ENCODE results near the gene RHBDF1. TPM values are rescaled to one million over a fixed set of nuclear protein-coding genes. Genes with fewer than 3 reads are reported as not detected.
A peak's percentile ranks its signal among the peaks of the same experiment; 100 is the strongest.

Gene RHBDF1
- total RNA-seq, 1 donor from 2014 or later = 75.5 TPM

DNA sequence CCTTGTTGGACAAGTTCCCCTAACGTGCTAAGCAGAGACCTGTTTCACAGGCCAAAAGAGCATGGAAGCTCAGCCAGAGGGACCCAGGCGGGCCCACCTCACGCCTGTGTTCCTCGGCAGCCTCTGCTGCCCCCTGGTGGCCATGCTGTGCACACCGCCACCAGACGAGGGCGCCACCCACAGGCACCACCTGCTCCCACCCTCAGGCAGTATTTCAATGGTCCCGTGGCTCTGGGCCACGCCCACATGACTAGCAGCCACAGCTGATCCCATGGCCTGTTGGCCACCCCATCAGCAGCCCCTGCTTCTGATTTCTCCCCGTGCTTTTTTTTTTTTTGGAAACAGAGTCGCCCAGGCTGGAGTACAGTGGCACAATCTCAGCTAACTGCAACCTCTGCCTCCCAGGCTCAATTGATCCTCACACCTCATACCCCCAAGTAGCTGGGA is 24.5 kb upstream of the RHBDF1 start:
- DNase-seq (ENCODE audit: extremely low read depth, low read depth, low spot score) = no peak

DNA sequence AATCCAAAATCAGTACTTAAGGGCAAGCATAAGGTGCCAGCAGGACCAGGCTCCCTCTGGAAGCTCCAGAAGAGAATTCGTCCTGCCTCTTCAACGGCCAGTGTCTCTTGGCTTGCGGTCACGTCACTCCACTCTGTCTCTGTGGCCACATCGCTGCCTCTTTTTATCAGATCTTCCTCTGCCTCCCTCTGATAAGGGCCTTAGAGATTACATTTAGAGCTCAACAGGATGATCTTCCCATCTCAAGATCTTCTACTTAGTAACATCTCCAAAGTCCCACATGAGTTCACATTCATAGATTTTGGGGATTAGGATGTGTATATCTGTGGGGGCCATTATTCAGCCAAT is 22.5 kb upstream of the RHBDF1 start:
- DNase-seq (ENCODE audit: extremely low read depth, low read depth, low spot score) = no peak

DNA sequence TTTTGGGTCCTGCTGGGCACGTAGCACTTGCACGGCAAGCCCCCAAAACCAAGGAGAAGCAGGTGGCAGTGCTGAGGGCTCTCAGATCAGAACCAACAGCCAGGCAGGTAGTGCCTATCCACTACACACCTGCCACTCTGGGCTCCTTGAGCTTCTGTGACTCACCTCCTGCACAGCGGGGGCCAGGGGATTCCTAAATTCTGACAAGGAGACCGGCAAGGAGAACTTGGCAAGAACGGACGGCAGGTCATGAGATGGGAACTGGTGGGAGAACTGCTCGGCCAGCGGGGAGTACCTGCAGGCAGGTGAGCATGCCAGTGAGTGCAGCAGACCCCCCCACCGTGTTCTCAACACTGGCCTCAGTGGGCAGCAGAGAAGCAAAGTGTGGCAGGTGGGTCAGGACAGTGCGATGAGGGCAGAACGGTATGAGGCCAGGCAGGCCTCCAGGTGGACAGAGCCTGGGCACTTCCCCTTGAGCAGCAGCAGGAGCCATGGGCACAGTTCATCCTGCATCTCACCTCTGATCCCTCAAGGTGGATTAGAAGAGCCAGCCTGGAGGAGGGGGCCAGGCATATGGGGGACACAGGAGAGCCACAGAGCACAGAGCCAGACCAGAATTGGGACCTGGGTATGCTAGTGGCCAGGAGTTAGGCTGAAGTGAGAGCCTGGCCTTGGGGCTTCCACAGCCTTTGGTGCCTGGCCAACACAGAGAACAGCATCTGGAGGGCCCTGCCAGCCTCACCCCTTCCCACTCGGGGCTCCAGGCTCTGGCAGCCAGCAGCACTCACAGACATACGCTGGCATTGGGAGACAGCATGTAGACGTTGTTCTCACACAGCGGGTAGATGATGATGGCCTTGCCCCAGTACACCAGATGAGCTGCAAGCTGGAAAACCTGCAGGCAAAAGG is 20.3 kb upstream of the RHBDF1 start:
- no peak for DNase-seq (ENCODE audit: extremely low read depth, low read depth, low spot score)

DNA sequence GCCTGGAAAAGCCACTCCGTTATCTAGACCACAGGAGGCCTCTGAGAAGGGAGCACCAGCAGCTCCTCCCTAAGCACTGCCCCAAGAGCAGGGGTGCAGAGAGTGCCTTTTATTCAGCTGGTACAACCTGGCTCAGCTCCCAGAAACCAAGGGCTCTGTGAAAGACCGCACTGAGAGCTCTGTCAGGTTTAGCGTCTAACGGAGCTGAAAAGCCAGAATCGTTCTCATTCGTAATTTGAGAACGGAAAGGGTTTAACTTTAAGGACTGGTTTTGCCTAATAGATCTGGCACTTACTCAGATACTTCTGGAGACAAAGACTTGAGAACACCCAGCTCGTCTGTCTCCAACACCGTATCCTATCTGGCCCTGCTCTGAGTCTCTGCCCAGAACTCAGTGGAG is 19.1 kb upstream of the RHBDF1 start:
- no peak for DNase-seq (ENCODE audit: extremely low read depth, low read depth, low spot score)

DNA sequence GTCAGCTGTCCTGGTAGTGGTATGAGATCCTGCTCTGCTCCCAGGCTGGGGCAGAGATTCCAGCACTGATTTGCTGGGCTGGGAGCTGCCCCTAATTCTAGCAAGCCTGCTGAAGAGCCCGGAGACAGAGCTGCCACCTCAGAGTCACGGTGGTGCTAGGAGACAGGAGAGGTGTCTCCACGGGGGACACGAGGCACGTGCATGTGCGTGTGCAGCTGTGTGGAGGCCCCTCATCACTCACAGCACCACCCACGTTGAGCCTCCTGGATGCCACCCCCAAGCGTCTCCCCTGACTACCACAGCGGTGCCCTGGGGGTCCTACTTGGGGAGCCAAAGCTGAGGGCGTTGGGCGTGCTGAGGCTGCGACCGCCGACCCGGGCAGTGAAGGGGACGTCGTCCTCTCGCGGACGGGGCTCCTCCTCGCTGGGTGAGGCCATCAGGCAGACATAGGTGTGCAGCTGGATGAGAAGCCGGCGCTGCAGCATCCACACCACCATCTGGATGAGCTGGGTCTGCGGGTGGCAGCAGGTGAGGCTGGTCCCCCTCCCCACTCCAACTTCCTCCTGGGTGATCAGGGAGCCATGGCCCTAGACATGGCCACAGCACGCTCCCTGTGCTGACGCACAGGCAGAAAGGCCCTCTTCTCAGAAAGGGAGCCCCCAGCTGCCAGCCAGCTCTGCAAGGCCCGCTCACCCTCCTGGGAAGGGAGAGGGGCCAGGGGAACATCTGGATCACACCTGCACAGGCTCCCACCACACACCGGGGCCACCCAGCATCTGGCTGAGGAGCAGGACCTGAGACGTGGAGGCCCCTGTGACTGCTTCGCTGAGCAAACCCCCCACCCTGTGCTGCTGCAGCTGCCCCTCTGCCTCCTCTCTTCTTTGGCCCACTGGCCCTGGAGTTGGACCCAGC is 17.2 kb upstream of the RHBDF1 start:
- no peak for DNase-seq (ENCODE audit: extremely low read depth, low read depth, low spot score)

DNA sequence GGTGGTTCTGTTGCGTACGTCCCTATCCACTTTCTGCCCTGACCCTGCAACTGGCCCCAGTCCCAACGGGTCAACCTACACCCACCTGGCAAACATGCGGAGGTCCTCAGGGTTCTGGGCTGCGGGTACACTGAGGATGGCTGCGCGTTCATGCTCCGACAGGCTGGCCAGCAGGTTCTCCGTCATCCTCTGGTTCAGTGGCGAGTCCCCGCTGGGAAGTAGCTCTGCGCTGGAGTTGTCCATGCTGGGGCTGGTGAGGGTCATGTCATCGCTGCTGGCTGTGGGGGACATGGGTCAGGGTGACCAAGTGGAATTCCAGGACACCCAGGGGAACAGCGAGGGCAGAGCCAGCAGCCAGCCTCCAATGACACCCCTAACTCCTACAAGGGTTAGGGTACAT is 16.2 kb upstream of the RHBDF1 start:
- DNase-seq (ENCODE audit: extremely low read depth, low read depth, low spot score) = no peak

DNA sequence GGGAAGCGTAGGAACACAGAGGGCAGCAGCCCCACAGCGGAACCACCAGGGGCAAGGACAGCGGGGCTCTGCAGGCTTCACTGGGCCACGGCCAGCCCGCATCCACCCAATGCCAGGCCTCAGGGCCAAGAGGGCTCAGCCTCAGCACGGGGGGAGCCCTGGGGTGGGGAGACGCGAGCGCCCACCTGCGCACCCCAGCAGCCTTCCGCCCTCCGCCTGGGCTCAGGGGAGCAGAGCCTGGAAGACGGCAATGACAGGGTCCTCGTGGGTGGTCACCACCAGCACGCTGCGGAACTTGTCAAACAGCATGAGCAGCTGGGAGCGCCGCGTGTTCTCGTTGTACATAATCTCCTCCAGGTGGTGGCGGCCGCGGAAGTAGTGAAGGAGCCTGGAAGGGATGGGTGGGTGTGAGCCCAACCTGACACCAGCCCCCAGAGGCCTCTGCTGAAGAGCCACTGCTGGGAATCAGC is 14.1 kb upstream of the RHBDF1 start:
- DNase-seq (ENCODE audit: extremely low read depth, low read depth, low spot score) = no peak

DNA sequence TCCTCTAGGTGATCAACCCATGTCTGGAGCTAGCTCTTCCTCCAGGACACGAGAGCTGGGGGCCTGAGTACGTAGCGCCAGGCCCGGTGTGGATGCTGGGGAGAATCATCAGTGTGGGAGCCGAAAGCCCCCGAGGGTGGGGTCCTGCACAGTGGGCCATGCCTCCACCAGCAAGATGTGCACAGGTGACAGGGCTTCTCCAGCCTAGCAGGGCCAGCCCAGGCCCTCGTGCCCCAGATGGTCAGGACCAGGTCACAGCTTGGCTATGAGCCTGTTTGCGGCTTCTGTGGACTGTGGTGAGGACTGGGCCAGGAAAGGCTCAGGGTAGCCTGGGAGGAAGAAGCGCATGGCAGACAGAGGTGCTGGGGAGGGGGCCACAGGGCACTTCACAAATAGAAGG is 13.4 kb upstream of the RHBDF1 start:
- DNase-seq (ENCODE audit: extremely low read depth, low read depth, low spot score) = no peak

DNA sequence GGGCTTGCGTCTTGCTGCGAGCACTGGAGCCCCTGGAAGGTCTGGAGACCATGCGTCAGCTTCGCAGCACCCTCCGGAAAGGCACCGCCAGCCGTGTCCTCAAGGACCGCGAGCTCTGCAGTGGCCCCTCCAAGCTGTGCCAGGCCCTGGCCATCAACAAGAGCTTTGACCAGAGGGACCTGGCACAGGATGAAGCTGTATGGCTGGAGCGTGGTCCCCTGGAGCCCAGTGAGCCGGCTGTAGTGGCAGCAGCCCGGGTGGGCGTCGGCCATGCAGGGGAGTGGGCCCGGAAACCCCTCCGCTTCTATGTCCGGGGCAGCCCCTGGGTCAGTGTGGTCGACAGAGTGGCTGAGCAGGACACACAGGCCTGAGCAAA is 13.0 kb upstream of the RHBDF1 start:
- DNase-seq (ENCODE audit: extremely low read depth, low read depth, low spot score) = no peak

DNA sequence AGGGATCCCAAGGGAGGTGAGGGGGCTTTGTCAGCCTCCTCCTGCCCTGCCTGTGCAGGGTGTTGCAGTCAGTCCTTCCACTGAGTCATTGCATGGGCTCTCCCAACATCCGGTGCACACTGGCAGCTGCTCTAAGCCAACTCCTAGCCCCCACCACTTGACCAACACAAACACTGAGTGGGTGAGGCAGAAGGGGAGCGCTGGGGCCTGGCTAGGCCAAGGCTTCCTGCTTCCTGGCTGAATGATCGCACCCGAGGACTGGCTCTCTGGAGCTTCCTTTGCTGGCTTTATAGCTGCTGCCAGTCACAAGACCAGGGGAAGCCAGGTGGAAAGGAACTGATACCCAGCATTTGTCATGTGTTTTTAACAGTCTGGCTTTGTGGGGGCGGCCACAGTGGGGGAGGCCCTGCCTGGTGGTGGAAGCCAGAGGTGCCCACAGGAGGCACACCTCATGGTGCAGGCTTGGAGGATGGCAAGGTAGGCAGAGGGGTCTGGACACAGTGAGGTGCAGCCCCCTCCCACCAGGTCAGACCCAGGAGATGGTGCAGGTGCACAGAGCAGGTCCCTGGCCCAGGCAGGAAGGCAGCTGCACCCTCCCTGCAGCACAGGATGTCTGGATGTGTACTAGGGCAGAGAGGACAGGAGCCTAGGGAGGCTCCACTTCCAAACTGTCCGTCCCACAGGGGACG is 12.4 kb upstream of the RHBDF1 start:
- DNase-seq (ENCODE audit: extremely low read depth, low read depth, low spot score) = peak; percentile 72

DNA sequence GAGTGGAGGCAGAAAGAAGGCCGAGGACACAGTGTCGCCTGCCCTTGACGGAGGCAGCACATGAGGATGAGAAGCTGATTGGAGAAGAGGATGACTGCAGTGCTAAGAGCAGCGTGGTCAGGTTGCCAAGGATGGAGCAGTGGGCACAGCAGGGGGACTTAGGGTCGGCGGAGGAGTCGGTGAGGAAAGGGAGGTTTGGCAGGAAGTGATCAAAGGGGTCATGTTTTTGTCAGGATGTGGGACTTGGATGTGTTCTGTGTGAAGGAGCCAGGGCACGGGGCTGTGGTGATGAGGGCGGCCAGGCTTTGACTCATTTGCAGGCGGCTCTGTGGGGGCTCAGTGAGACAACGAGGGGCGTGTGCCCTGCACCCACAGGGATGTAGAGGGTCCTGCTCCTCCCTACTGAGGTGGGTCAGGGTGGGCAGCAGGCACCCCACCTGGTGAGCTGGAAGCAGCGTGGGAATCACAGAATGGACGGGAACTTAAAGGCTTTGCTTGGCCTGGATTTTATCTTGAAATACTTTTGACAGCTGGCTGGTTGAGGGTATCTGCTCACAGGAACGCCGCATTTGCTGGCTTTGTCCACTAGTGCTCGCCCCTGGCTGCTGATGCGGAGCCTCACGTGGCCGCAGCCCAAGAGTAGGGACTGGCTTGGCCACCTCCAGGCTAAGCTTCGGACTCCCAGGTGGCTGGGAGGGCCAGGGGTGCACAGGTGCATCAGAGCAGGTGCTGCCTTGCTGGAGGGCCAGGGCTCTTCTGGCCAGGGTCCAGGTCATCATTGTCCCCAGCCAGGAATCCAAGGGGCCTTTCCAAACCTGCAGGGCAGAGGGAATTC is 11.6 kb upstream of the RHBDF1 start:
- no peak for DNase-seq (ENCODE audit: extremely low read depth, low read depth, low spot score)

DNA sequence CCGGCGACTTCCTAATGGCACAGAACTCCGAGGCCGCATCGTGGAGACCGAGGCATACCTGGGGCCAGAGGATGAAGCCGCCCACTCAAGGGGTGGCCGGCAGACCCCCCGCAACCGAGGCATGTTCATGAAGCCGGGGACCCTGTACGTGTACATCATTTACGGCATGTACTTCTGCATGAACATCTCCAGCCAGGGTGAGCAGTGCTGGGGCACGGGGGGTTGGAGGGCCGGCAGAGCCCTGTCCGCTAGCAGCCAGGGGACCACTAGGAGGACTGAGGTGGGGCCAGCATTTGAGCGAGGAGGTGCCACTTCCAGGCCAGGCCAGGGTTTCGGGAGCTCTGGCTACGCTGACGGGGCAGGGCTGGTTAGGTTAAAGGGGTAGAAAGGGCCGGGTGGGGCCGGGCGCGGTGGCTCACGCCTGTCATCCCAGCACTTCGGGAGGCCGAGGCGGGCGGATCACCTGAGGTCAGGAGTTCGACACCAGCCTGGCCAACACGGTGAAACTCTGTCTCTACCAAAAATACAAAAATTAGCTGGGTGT is 10.7 kb upstream of the RHBDF1 start:
- DNase-seq (ENCODE audit: extremely low read depth, low read depth, low spot score) = no peak

DNA sequence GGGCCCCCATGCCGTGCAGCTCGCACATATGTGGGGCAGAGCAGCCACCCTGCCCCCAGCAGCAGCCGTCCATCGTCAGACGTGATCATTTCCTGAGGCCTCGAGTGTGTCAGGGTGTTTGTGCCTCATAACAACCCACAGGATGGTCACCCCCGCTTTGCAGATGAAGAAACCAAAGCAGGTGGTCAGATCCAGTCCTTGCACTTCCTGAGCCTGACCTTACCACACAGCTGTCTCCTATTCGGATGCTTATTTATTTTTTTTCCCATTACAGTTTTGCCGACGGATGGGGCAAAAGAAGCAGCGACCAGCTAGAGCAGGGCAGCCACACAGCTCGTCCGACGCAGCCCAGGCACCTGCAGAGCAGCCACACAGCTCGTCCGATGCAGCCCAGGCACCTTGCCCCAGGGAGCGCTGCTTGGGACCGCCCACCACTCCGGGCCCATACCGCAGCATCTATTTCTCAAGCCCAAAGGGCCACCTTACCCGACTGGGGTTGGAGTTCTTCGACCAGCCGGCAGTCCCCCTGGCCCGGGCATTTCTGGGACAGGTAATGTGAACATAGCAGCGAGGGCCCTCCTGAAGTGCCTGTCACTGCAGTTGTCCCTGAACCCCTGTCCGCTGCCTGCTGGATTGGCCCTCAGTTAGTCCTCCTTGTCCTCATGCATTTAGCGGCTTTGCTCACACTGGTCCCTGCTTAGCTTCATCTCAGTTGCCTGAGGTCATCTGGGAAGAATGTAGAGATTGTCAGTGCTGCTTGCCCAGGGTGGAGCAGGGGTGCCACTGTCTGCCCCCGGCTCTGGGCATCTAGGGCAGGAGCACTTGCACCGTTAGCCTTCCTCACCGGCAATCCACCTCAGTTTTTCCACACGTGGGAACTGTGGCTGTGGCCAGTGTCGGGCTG is 7.0 kb upstream of the RHBDF1 start:
- no peak for DNase-seq (ENCODE audit: extremely low read depth, low read depth, low spot score)

DNA sequence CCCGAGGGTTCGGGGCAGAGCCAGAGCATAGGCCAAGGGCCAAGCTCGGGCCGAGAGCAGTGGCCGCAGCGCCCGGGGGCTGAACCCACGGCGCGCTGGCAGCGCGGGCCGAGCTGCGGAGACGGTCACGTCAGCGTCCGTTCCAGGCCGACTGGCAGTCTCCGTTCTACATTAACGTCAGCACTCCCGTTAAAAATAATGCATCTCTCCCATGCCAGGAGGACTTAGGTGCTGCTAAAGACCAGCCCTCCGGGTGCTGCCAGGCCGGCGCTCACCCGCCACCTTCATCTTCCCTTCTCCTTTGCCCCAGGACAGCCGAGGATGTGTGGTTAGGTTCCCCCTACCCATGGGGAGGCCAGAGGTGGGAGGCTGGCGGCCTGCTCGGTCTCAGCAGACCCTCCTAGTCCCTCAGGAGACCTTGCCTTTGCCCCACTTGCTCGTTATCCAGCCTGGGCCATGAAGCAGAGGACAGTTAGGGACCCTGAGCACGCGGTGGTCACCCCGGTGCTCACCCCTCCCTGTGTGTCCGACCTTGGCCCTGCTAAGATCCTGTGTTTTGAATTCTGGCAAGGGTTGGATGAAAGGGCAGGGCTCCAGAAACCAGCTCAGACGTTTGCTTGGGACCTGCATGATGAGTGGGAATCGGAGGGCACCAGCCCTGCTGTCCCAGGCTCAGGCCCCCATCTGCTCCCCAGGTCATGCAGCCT is 6.2 kb upstream of the RHBDF1 start:
- DNase-seq (ENCODE audit: extremely low read depth, low read depth, low spot score) = no peak

DNA sequence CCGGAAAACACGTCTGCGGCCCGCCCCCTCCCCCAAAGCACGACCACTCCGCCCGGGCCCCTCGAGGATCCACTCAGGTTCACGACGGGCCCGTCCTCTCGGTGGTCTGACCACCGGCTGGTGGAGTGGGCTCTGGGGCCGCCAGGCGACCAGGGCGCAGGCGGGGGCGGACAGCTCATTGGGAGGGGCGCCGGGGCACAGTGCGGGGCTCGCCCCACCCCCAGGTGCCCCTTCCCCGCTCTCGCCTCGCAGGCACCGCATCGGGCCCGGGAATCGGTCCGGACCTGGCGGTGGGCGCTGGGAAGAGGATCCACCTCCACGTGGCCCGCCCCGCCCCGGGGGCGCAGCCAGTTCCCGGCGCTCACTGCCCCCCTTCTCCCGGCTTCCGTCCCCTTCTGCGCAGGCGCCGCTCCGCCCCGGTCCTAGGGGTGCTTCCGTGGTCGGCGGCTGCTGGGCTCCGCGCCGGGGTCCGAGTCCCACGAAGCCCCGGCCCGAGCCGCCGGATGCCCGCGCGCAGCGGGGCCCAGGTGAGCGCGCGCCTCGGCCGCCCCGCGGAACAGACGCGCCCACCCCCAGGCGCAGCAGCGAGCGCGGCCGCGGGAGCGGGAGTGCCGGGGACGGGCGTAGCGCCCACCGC is 5.5 kb upstream of the RHBDF1 start, which contains the start of gene MPG:
TSS of gene MPG (plus strand) at position 419 of the 637 bp plus-strand sequence. CDS start at position 504, 85 bp downstream.
- DNase-seq (ENCODE audit: extremely low read depth, low read depth, low spot score) = no peak

DNA sequence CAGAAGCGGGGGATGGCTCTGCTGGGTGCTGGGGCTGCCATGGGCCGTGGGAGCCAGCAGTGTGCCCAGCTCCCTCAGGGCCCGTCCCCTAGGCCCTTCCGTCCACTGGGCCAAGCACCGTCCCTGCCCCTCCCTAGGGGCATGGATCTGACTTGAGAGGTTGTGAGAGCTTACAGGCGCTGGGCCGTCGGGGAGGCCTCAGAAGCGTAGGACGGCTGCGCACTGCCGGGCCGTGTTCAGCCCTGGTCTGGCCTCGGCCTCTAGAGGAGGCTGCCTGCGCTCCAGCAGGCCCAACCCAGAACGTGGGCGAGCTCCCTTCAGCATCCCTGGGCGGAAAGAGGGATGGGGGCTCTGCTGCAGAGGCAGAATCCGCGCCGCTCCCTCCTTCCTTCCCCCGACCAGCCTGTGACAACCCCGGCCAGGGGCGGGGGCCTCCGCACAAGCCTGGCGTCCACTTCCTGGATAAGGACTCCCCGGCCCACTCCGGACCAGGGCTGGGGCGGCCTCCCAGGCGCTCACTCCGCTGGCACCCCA is 4.9 kb upstream of the RHBDF1 start:
- DNase-seq (ENCODE audit: extremely low read depth, low read depth, low spot score) = no peak

DNA sequence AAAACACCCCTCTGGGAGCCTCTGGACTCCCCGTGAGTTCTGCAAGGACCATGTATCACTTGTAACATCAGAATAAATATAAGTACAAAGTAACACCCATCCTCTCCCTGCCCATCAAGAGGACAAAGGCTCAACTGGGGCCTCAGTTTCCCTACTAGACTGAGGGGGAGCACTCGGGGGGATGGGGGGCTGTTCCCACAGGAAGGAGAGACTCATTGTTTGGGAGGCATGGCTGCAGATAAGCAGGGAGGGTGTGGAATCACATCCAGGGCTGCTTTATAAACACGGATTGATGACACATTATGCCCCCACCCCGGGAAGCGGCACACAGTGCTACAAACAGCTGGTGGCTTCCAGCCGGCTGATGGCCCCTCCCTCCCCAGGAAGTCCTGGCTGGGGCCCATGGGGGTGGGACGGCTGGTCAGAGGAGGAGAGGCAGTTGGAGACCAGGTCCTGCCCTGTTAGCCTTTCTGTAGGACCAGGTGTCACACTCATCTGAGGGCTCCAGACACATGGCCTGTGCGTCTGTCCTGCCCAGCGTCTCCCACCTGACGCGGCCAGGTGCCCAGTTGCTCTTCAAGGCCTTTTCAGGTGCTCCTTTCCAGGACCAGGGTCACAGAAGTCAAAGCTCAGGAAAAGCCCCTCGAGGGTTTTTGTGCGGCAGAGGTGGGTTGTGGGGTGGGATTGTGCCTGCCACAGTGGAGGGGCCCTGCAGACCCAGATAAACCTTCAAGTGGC is 4.3 kb upstream of the RHBDF1 start:
- no peak for DNase-seq (ENCODE audit: extremely low read depth, low read depth, low spot score)
